CD14-positive monocyte (primary cell): Measurements from ENCODE around the gene SLC12A8. TPM values are rescaled to one million over a fixed set of nuclear protein-coding genes. Genes with fewer than 3 reads are reported as not detected.
A peak's percentile ranks its signal among the peaks of the same experiment; 100 is the strongest.

Source experiments
- DNase-seq, 3 donors: peaks; one replicate each; pipeline ENCODE4 v3.0.0-alpha.2; 2011 to 2022
- H2AFZ ChIP-seq: 2 replicates; pipeline ENCODE4 v1.6.0; 2012; ENCODE audit warnings: mild to moderate bottlenecking, low read depth, low read length, inconsistent platforms; ENCODE audit not compliant: insufficient read depth, poor library complexity, severe bottlenecking
- H3K27ac ChIP-seq, 2 donors: 1 replicate in 1 of 2; 2 replicates in 1 of 2; pipeline ENCODE4 v1.5.1; 2012 to 2013; ENCODE audit warnings: low read length in 2 of 2, control low read depth in 1 of 2, inconsistent platforms in 1 of 2, low read depth in 1 of 2, mild to moderate bottlenecking in 1 of 2
- H3K27me3 ChIP-seq, 2 donors: one replicate each; pipeline versions ENCODE4 v1.6.0 to v1.6.1; 2011 to 2013; ENCODE audit warnings: low read length in 2 of 2; ENCODE audit not compliant: control insufficient read depth in 2 of 2, insufficient read depth in 2 of 2
- H3K36me3 ChIP-seq, 2 donors: replicated peaks in 1 of 2; 1 replicate in 1 of 2; 2 replicates in 1 of 2; pipeline versions ENCODE4 v1.5.1 to v1.6.1; 2012 to 2013; ENCODE audit warnings: low read length in 2 of 2, control low read depth in 1 of 2, inconsistent platforms in 1 of 2, mild to moderate bottlenecking in 1 of 2; ENCODE audit not compliant: insufficient read depth in 2 of 2, control insufficient read depth in 1 of 2
- H3K4me1 ChIP-seq, 2 donors: 1 replicate in 1 of 2; 2 replicates in 1 of 2; pipeline versions ENCODE4 v1.5.1 to v1.6.1; 2012 to 2013; ENCODE audit warnings: low read length in 2 of 2, control low read depth in 1 of 2, inconsistent platforms in 1 of 2, mild to moderate bottlenecking in 1 of 2, moderate library complexity in 1 of 2; ENCODE audit not compliant: insufficient read depth in 2 of 2, control insufficient read depth in 1 of 2
- H3K4me2 ChIP-seq: replicated peaks from 2 replicates; pipeline ENCODE3; 2012; ENCODE audit warnings: low read length, moderate library complexity, mild to moderate bottlenecking; ENCODE audit not compliant: poor library complexity, severe bottlenecking; ENCODE audit errors: extremely low read depth
- H3K4me3 ChIP-seq, 3 experiments: fragments of 200-600 bp in 1 of 3; sonication (generic) in 1 of 3; replicated peaks in 1 of 3; 1 replicate in 2 of 3; 2 replicates in 1 of 3; pipeline ENCODE4 v1.5.1; 2011 to 2013; ENCODE audit warnings: low read length in 3 of 3, mild to moderate bottlenecking in 3 of 3, control low read depth in 2 of 3, low read depth in 2 of 3, inconsistent platforms in 1 of 3, moderate library complexity in 1 of 3
- H3K79me2 ChIP-seq: 2 replicates; pipeline ENCODE4 v1.6.0; 2012; ENCODE audit warnings: mild to moderate bottlenecking, control low read depth, inconsistent platforms, low read length, moderate library complexity; ENCODE audit not compliant: insufficient read depth
- H3K9ac ChIP-seq: 2 replicates; pipeline ENCODE4 v1.6.0; 2017; ENCODE audit warnings: low read length, mild to moderate bottlenecking; ENCODE audit not compliant: insufficient read depth, poor library complexity, severe bottlenecking
- H3K9me3 ChIP-seq, 2 donors: replicated peaks in 1 of 2; 1 replicate in 1 of 2; 2 replicates in 1 of 2; pipeline versions ENCODE4 v1.5.1 to v1.6.1; 2012 to 2013; ENCODE audit warnings: low read length in 2 of 2, control low read depth in 1 of 2; ENCODE audit not compliant: control insufficient read depth in 1 of 2, insufficient read depth in 1 of 2
- H4K20me1 ChIP-seq: 2 replicates; pipeline ENCODE4 v1.6.0; 2012; ENCODE audit warnings: mild to moderate bottlenecking, low read length, control low read depth, moderate library complexity; ENCODE audit not compliant: insufficient read depth
- H3K27ac Mint-ChIP-seq, 7 donors: one replicate each; pipeline ENCODE4 v1.8.0; 2020; ENCODE audit warnings: mild to moderate bottlenecking in 7 of 7, mixed read lengths in 7 of 7, moderate library complexity in 6 of 7, inconsistent platforms in 2 of 7
- H3K27me3 Mint-ChIP-seq, 3 donors: one replicate each; pipeline ENCODE4 v1.8.0; 2021 to 2022; ENCODE audit warnings: low read depth in 3 of 3, mild to moderate bottlenecking in 3 of 3, mixed read lengths in 3 of 3, moderate library complexity in 3 of 3, inconsistent platforms in 1 of 3
- H3K36me3 Mint-ChIP-seq, 2 donors: one replicate each; pipeline ENCODE4 v1.8.0; 2020; ENCODE audit warnings: mixed read lengths in 2 of 2, inconsistent platforms in 1 of 2, mild to moderate bottlenecking in 1 of 2
- H3K4me1 Mint-ChIP-seq: one replicate; pipeline ENCODE4 v1.8.0; 2020; ENCODE audit warnings: mild to moderate bottlenecking, mixed read lengths
- H3K4me3 Mint-ChIP-seq, 2 donors: one replicate each; pipeline ENCODE4 v1.8.0; 2020; ENCODE audit warnings: mild to moderate bottlenecking in 2 of 2, mixed read lengths in 2 of 2, moderate library complexity in 1 of 2
- H3K9me3 Mint-ChIP-seq, 7 donors: one replicate each; pipeline ENCODE4 v1.8.0; 2020 to 2022; ENCODE audit warnings: mixed read lengths in 7 of 7, mild to moderate bottlenecking in 6 of 7, moderate library complexity in 6 of 7, inconsistent platforms in 2 of 7
- WGBS: methylation state at CpG from one replicate; pipeline ENCODE4 v1.1.5; 2013; ENCODE audit warnings: missing lambda C conversion rate; ENCODE audit not compliant: insufficient coverage; 5-methylcytosine and 5-hydroxymethylcytosine counted together
- intact Hi-C, 2 donors: fragments of 100-400 bp; cut with micrococcal nuclease; formaldehyde crosslinking; loops; one replicate each; pipeline versions ENCODE4 v1.15.0 to v1.15.1; 2023
- polyA plus RNA-seq, 3 donors: library from polyadenylated mRNA; depleted of rRNA in 1 of 3; unstranded in 2 of 3; stranded (reverse) in 1 of 3; fragments of 300-500 nt in 2 of 3; fragments of >200 nt in 1 of 3; fragmentation: Illumina TruSeq in 2 of 3; gene quantifications; 1 replicate in 2 of 3; 2 replicates in 1 of 3; pipeline ENCODE4 v1.2.3, GENCODE V29; 2012 to 2021
- TF ChIP-seq, protein P1 (sequence below): fragments of 200-600 bp; IDR thresholded peaks from one replicate; pipeline ENCODE4 v1.8.0; 2022; ENCODE audit warnings: antibody characterized with exemption, mild to moderate bottlenecking

SLC12A8 gene
- polyA plus RNA-seq, 3 donors: 0.23 to 0.46 (median 0.35) TPM

DNA sequence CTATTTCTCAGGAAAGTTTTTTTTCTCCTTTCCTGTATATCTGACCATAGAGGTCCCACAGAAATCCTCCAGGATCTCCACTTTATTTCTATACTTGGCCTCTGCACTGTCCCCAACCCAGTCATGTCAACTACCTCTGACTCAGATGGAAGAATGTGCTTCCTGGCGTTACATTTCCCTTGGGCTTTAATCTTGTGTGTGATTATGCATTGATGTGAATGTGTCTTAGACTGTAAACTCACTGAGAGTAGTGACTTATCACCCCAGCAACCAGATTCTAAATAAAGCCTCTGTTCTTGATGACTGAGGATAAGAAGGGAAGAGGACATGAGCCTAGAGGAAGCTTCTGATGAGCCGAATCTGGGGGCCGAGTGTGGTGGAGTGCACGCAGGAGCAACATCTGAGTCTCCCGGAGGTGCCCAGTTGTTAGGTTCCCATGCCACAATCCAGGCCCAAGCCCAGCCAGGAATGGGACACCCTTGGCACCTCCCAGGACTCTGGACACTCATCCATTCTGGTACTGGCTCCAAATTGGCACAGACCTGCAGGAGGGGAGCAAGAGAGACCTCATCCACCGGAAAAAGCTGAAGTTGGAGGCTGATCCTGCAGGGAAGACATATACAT lies 124.7 kb downstream of the SLC12A8 start:
- Mint-ChIP-seq H3K4me1 (no peaks in the 10 kb centered on the region), H3K36me3 (no peaks in the 10 kb centered on the region), H3K9me3 (peaks cover 0 to 7% (median 3%) of the 10 kb centered on the region in 7 donors), H3K4me3 (no peak overlapping the region), H3K27me3 (peaks cover 5 to 9% (median 6%) of the 10 kb centered on the region in 3 donors), H3K27ac (peak overlapping the region in 1 of 7 donors; percentile 32)
- Histone ChIP-seq H3K9ac (no peak overlapping the region), H3K4me2 (no peak overlapping the region), H3K79me2 (no peaks in the 10 kb centered on the region), H3K4me3 (no peak overlapping the region), H3K27me3 (peaks cover 0 to 2% of the 10 kb centered on the region in 2 donors), H3K36me3 (no peaks in the 10 kb centered on the region), H3K4me1 (no peaks in the 10 kb centered on the region), H4K20me1 (no peaks in the 10 kb centered on the region), H3K9me3 (no peaks in the 10 kb centered on the region), H2AFZ (no peak overlapping the region), H3K27ac (no peak overlapping the region)
- intact Hi-C loops: no loop called here
- TF ChIP-seq, protein P1, sequence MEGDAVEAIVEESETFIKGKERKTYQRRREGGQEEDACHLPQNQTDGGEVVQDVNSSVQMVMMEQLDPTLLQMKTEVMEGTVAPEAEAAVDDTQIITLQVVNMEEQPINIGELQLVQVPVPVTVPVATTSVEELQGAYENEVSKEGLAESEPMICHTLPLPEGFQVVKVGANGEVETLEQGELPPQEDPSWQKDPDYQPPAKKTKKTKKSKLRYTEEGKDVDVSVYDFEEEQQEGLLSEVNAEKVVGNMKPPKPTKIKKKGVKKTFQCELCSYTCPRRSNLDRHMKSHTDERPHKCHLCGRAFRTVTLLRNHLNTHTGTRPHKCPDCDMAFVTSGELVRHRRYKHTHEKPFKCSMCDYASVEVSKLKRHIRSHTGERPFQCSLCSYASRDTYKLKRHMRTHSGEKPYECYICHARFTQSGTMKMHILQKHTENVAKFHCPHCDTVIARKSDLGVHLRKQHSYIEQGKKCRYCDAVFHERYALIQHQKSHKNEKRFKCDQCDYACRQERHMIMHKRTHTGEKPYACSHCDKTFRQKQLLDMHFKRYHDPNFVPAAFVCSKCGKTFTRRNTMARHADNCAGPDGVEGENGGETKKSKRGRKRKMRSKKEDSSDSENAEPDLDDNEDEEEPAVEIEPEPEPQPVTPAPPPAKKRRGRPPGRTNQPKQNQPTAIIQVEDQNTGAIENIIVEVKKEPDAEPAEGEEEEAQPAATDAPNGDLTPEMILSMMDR: no peak
- 100% methylated on average over 2 of the region's 6 CpGs for WGBS
- no peak for DNase-seq

DNA sequence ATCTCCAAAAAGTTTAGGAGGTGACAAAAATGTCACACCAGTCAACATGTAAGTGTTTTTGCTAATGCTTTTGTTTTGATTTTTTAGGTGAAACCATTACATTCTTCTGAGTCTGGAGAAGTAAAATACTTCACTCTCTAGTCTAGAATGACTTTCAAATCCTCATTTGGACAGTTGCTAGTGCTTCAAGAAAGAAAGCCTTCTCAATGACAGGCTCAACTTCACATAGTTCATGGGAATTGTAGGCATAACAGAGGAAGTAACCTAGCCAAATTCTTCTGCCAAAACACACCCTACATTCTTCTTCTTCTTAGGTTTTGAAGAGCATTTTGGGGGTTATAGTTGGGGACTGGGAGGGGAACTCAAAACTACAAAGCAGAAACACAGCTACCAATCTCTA lies 127.4 kb downstream of the SLC12A8 start:
- Histone ChIP-seq H3K4me2 (no peak overlapping the region), H3K27ac (no peak overlapping the region), H3K4me1 (no peaks in the 10 kb centered on the region), H3K79me2 (no peaks in the 10 kb centered on the region), H2AFZ (no peak overlapping the region), H3K9ac (no peak overlapping the region), H4K20me1 (no peaks in the 10 kb centered on the region), H3K36me3 (no peaks in the 10 kb centered on the region), H3K4me3 (no peak overlapping the region), H3K9me3 (no peaks in the 10 kb centered on the region), H3K27me3 (peaks cover 0 to 2% of the 10 kb centered on the region in 2 donors)
- TF ChIP-seq, protein P1: no peak
- intact Hi-C loops: no loop called here
- Mint-ChIP-seq H3K27ac (no peak overlapping the region), H3K36me3 (no peaks in the 10 kb centered on the region), H3K27me3 (peaks cover 6 to 9% (median 7%) of the 10 kb centered on the region in 3 donors), H3K4me3 (no peak overlapping the region), H3K9me3 (peaks cover 0 to 2% (median 0%) of the 10 kb centered on the region in 7 donors), H3K4me1 (no peaks in the 10 kb centered on the region)
- no peak for DNase-seq
